ENCODE results near the gene FCRL6.
A peak's percentile ranks its signal among the peaks of the same experiment; 100 is the strongest.

FCRL6 gene

DNA sequence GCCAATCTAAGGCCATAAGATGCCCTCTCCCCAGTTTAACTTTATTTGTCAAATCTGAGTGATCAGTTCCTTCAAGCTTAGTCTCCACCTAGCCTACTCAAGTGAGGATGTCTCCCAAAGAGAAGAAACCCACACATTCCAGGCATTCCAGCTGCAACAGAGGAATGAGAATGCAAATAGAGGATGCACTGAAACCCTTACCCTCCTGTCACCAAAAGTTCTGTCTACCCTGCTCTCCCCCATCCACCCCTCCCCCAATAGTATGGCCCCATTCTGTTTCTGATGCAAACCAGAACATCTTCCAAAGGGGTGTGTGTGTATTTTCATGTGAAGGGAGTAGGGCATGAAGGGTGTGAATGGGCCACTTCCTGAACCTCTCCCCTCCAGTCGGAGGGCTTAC is 18.4 kb upstream of the FCRL6 start:
- no peak for DNase-seq (ENCODE audit: low spot score)
- TF ChIP-seq CTCF (IDR thresholded peaks at IDR 0.05; ENCODE audit: extremely low read depth, missing control alignments) = no peak

DNA sequence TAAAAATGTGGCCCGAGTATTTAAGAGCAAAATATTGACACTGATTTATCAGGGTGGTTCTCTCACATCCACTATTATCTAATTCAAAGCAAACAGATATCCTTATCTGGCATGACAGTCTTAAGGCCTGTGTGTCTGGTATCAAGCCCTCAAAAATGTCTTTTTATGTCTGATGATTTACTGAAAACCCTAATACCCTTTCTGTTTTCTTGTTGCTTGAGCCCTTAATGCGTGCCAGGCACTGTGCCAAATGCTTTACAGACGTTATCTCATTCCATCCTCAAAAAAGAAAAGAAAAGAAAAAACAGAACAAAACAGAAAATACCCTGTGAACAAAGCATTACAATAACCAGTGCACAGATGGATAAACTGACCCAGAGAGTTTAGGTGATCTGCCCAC is 15.7 kb upstream of the FCRL6 start:
- TF ChIP-seq CTCF (IDR thresholded peaks at IDR 0.05; ENCODE audit: extremely low read depth, missing control alignments) = no peak
- DNase-seq (ENCODE audit: low spot score) = no peak

- no peak for TF ChIP-seq CTCF (IDR thresholded peaks at IDR 0.05; ENCODE audit: extremely low read depth, missing control alignments)
- no peak for DNase-seq (ENCODE audit: low spot score)
Observed at GRCh38 chr1:159786966-159787365, 15.2 kb upstream of the FCRL6 start.

GRCh38 chr1:159790237-159790917 is 11.8 kb upstream of the FCRL6 start:
- TF ChIP-seq CTCF (IDR thresholded peaks at IDR 0.05; ENCODE audit: extremely low read depth, missing control alignments) = no peak
- peak; percentile 43 for DNase-seq (ENCODE audit: low spot score)

GRCh38 chr1:159791031-159791430 is 11.1 kb upstream of the FCRL6 start:
- DNase-seq (ENCODE audit: low spot score) = no peak
- TF ChIP-seq CTCF (IDR thresholded peaks at IDR 0.05; ENCODE audit: extremely low read depth, missing control alignments) = no peak

GRCh38 chr1:159791461-159791860 is 10.7 kb upstream of the FCRL6 start:
- no peak for TF ChIP-seq CTCF (IDR thresholded peaks at IDR 0.05; ENCODE audit: extremely low read depth, missing control alignments)
- no peak for DNase-seq (ENCODE audit: low spot score)

DNA sequence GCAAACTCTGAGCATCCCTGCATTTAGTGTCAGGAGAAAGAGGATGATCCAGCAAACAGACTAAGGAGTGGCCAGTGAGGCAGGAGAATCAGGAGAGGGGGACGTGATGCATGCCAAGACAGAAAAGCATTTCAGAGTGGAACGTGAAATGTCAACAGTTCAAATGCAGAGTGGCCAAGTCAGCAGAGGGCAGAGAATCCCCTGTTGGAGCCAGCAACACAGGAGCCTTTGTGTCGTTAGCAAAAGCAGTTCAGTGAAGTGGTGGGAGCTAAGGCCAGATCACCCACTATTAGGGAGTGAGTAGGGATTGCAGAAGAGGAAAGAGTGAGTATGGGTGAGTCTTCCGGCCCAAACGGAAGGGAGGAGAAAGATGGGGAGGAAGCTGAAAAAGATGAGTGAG is 6.6 kb upstream of the FCRL6 start:
- no peak for DNase-seq (ENCODE audit: low spot score)
- TF ChIP-seq CTCF (IDR thresholded peaks at IDR 0.05; ENCODE audit: extremely low read depth, missing control alignments) = no peak

Data from GM20000 (cell line).